ENCODE measurements around the gene CPSF2.

The CPSF2 gene

DNA sequence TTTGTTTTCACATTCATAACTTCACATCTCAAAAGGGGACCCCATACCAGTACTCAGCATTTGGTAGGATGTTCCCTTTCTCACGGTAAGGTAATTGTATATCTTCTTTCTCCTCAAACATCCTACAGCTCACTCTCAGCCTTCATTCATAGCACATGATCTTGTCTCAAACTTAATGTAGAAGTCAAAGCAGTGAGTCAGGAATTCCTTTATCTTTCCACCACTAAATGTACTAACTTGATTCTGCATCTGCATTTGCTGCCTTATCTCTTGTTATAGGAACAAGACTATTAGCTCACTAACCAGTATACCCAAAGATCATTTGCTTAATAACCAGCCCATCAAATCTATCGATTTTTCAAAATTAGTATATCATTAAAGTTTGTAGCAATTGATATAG, 22.9 kb downstream of the CPSF2 start:
- no peak for DNase-seq (ENCODE audit: low spot score)
- in situ Hi-C loops (cut with MboI; ENCODE audit: low pct_unique_long_range_greater_than_20kb, low sequenced_read_pairs, unreplicated experiment): loop anchor here (25.0 kb wide), 1 partner anchor 543 kb away; no protein-coding TSS in a partner anchor
- TF ChIP-seq CTCF (IDR thresholded peaks at IDR 0.05; ENCODE audit: extremely low read depth, insufficient read depth, missing control alignments): no peak

DNA sequence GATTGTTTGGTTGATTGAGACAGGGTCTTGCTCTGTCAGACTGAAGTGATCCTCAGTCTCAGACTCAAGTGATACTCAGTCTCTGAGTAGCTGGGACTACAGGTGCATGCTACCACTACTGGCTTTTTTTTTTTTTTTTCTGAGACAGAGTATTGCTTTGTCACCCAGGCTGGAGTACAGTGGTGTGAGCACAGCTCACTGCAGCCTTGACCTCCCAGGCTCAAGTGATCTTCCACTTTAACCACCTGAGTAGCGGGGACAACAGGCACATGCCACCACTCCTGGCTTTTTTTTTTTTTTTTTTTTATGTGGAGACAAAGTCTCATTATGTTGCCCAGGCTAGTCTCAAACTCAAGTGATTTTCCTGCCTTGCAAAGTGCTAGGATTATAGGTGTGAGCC, 31.8 kb downstream of the CPSF2 start:
- TF ChIP-seq CTCF (IDR thresholded peaks at IDR 0.05; ENCODE audit: extremely low read depth, insufficient read depth, missing control alignments): no peak
- no peak for DNase-seq (ENCODE audit: low spot score)
- in situ Hi-C loops (cut with MboI; ENCODE audit: low pct_unique_long_range_greater_than_20kb, low sequenced_read_pairs, unreplicated experiment): no loop called here

DNA sequence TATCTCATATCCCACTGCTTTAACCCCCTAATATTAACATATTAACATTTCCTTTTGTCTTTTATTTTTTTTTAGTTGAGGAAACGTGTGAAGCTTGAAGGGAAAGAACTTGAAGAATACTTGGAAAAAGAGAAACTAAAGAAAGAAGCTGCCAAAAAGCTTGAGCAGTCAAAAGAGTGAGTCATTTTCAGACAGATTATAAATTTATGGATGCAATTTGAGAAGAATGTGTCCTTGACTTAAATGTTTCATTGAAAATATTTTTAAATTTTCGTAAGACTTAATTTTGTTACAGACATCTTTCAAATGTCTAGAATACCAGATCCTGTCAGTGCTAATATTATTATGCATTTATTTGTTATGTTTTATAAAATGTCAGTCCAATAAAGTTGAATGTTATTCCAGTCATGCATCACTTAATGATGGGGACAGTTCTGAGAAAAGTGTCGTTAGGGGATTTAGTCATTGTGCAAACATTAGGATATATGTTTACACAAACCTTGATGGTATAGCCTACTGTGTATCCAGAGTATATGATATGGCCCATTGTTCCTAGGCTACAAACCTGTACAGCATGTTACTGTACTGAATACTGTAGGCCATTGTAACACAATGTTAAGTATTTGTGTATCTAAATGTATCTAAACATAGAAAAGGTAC, 32.6 kb downstream of the CPSF2 start:
- DNase-seq (ENCODE audit: low spot score): no peak
- in situ Hi-C loops (cut with MboI; ENCODE audit: low pct_unique_long_range_greater_than_20kb, low sequenced_read_pairs, unreplicated experiment): no loop called here
- no peak for TF ChIP-seq CTCF (IDR thresholded peaks at IDR 0.05; ENCODE audit: extremely low read depth, insufficient read depth, missing control alignments)

DNA sequence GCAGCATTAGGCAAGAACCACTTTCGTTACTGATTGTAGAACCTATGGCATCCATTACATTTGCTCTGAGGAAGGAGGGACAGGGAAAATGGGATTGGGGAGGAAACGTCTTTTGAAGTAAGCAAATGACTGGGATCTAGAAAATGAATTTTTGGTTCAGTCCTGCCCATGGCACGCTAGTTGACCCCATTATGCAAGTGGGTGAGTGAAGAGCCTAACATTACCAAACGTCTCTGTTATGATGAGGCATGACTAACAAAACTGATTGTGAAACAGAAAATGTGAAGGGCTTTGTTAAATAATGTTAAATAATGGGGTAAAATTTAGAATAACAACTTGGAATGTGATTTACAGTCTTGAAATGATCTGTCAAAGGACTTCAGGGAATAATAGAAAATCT, 38.9 kb downstream of the CPSF2 start:
- no peak for DNase-seq (ENCODE audit: low spot score)
- in situ Hi-C loops (cut with MboI; ENCODE audit: low pct_unique_long_range_greater_than_20kb, low sequenced_read_pairs, unreplicated experiment): no loop called here
- no peak for TF ChIP-seq CTCF (IDR thresholded peaks at IDR 0.05; ENCODE audit: extremely low read depth, insufficient read depth, missing control alignments)

GRCh38 chr14:92161521-92161920, 39.8 kb downstream of the CPSF2 start:
- in situ Hi-C loops (cut with MboI; ENCODE audit: low pct_unique_long_range_greater_than_20kb, low sequenced_read_pairs, unreplicated experiment): no loop called here
- DNase-seq (ENCODE audit: low spot score): no peak
- TF ChIP-seq CTCF (IDR thresholded peaks at IDR 0.05; ENCODE audit: extremely low read depth, insufficient read depth, missing control alignments): no peak

DNA sequence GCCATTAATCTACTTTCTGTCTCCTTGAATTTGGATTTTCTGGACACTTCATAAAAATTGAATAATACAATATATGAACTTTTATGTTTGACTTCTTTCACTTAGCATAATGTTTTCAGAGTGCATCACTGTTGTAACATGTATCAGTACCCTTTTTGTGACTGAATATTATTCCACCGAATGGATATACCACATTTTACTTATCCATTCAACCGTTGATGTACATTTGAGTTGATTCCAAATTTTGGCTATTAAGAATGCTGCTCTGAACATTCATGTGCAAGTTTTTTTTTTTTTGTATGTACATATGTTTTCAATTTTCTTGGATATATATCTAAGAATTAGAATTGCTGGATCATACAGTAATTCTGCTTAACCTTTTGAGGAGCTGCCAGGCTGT, 43.2 kb downstream of the CPSF2 start:
- TF ChIP-seq CTCF (IDR thresholded peaks at IDR 0.05; ENCODE audit: extremely low read depth, insufficient read depth, missing control alignments): no peak
- DNase-seq (ENCODE audit: low spot score): no peak
- in situ Hi-C loops (cut with MboI; ENCODE audit: low pct_unique_long_range_greater_than_20kb, low sequenced_read_pairs, unreplicated experiment): no loop called here
